ENCODE measurements around the gene CD300LD.

CD300LD gene

GRCh38 chr17:74571621-74572270 is 20.3 kb downstream of the CD300LD start:
- TF ChIP-seq, protein P1, sequence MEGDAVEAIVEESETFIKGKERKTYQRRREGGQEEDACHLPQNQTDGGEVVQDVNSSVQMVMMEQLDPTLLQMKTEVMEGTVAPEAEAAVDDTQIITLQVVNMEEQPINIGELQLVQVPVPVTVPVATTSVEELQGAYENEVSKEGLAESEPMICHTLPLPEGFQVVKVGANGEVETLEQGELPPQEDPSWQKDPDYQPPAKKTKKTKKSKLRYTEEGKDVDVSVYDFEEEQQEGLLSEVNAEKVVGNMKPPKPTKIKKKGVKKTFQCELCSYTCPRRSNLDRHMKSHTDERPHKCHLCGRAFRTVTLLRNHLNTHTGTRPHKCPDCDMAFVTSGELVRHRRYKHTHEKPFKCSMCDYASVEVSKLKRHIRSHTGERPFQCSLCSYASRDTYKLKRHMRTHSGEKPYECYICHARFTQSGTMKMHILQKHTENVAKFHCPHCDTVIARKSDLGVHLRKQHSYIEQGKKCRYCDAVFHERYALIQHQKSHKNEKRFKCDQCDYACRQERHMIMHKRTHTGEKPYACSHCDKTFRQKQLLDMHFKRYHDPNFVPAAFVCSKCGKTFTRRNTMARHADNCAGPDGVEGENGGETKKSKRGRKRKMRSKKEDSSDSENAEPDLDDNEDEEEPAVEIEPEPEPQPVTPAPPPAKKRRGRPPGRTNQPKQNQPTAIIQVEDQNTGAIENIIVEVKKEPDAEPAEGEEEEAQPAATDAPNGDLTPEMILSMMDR (conservative IDR thresholded peaks at IDR 0.05; ENCODE audit: low read depth, low read length) = no peak
- H3K27ac ChIP-seq = no peak overlapping the region
- no peaks in the 10 kb centered on the region for H3K79me2 ChIP-seq (ENCODE audit: insufficient read depth, low read depth)
- H3K4me2 ChIP-seq = no peak overlapping the region
- no peaks in the 10 kb centered on the region for H3K36me3 ChIP-seq (ENCODE audit: insufficient read depth)
- H4K20me1 ChIP-seq (ENCODE audit: insufficient read depth) = no peaks in the 10 kb centered on the region
- peaks cover 5% of the 10 kb centered on the region for H3K4me1 ChIP-seq (ENCODE audit: low read depth, poor library complexity, severe bottlenecking)
- peaks cover 59% of the 10 kb centered on the region for H3K27me3 ChIP-seq (ENCODE audit: insufficient read depth, low read depth)
- no peak overlapping the region for H2AFZ ChIP-seq (ENCODE audit: low read depth)
- H3K9ac ChIP-seq = no peak overlapping the region
- H3K4me3 ChIP-seq (IDR thresholded peaks at IDR 0.05; ENCODE audit: insufficient read depth, low read depth, low read length) = no peak overlapping the region

- no peak overlapping the region for H3K27ac ChIP-seq
Observed at GRCh38 chr17:74569020-74570003, 22.8 kb downstream of the CD300LD start.

GRCh38 chr17:74568106-74568873 is 23.8 kb downstream of the CD300LD start:
- Histone ChIP-seq H3K4me2 (no peak overlapping the region), H3K36me3 (ENCODE audit: insufficient read depth) (no peaks in the 10 kb centered on the region), H3K27ac (no peak overlapping the region)

More at GRCh38 chr17:74569020-74570003, 22.8 kb downstream of the CD300LD start:
- TF ChIP-seq, protein P1 (conservative IDR thresholded peaks at IDR 0.05; ENCODE audit: low read depth, low read length) = no peak
- no peaks in the 10 kb centered on the region for H3K79me2 ChIP-seq (ENCODE audit: insufficient read depth, low read depth)
- no peak overlapping the region for H3K4me2 ChIP-seq
- peaks cover 56% of the 10 kb centered on the region for H3K27me3 ChIP-seq (ENCODE audit: insufficient read depth, low read depth)
- H3K36me3 ChIP-seq (ENCODE audit: insufficient read depth) = no peaks in the 10 kb centered on the region
- peaks cover 5% of the 10 kb centered on the region for H3K4me1 ChIP-seq (ENCODE audit: low read depth, poor library complexity, severe bottlenecking)
- no peak overlapping the region for H3K4me3 ChIP-seq (IDR thresholded peaks at IDR 0.05; ENCODE audit: insufficient read depth, low read depth, low read length)
- no peak overlapping the region for H3K9ac ChIP-seq
- H4K20me1 ChIP-seq (ENCODE audit: insufficient read depth) = no peaks in the 10 kb centered on the region
- no peak overlapping the region for H2AFZ ChIP-seq (ENCODE audit: low read depth)

DNA sequence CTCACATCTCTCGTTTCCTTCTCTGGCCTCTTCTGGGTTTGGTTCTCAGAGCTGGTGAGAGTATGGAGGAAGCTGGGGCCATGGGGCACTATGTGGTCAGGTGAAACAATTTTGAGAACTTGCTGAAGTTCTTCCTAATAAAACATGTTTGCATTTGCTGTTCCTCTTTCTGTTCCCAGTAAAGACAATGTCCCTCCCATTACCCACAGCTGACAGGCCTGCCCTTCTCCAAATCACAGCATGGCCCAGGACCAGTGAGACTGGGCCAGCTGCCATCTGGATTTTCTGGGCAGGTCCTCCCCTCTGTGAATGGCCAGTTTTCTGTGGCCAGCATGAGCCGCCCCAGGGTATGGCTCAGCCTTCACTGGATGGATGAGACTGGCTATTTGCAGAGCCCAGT is 24.7 kb downstream of the CD300LD start, which contains the start of gene CD300H:
Gene CD300H (minus strand): TSS at position 113 of the 400 bp plus-strand sequence.
- no peak within 1 kb of the TSS for H3K27ac ChIP-seq
- no peak within 1 kb of the TSS for H2AFZ ChIP-seq (ENCODE audit: low read depth)
- H4K20me1 ChIP-seq (ENCODE audit: insufficient read depth) = no peaks in the 10 kb centered on the region
- H3K9ac ChIP-seq = no peak within 1 kb of the TSS
- H3K27me3 ChIP-seq (ENCODE audit: insufficient read depth, low read depth) = peaks cover 54% of the 10 kb centered on the region
- H3K36me3 ChIP-seq (ENCODE audit: insufficient read depth) = no peaks in the 10 kb centered on the region
- peaks cover 5% of the 10 kb centered on the region for H3K4me1 ChIP-seq (ENCODE audit: low read depth, poor library complexity, severe bottlenecking)
- H3K4me3 ChIP-seq (IDR thresholded peaks at IDR 0.05; ENCODE audit: insufficient read depth, low read depth, low read length) = no peak within 1 kb of the TSS
- TF ChIP-seq, protein P1 (conservative IDR thresholded peaks at IDR 0.05; ENCODE audit: low read depth, low read length) = no peak
- no peaks in the 10 kb centered on the region for H3K79me2 ChIP-seq (ENCODE audit: insufficient read depth, low read depth)
- no peak within 1 kb of the TSS for H3K4me2 ChIP-seq

More at GRCh38 chr17:74568106-74568873, 23.8 kb downstream of the CD300LD start:
- Histone ChIP-seq H3K4me3 (IDR thresholded peaks at IDR 0.05; ENCODE audit: insufficient read depth, low read depth, low read length) (no peak overlapping the region), H3K9ac (no peak overlapping the region), H3K27me3 (ENCODE audit: insufficient read depth, low read depth) (peaks cover 60% of the 10 kb centered on the region), H3K79me2 (ENCODE audit: insufficient read depth, low read depth) (no peaks in the 10 kb centered on the region), H4K20me1 (ENCODE audit: insufficient read depth) (no peaks in the 10 kb centered on the region), H3K4me1 (ENCODE audit: low read depth, poor library complexity, severe bottlenecking) (peaks cover 5% of the 10 kb centered on the region), H2AFZ (ENCODE audit: low read depth) (no peak overlapping the region)
- TF ChIP-seq, protein P1 (conservative IDR thresholded peaks at IDR 0.05; ENCODE audit: low read depth, low read length) = no peak
